Mesenchymal stem cell (in vitro differentiated cells and primary cell): ENCODE results near the gene LAMB3.

Experiments
- DNase-seq: peaks from one replicate; pipeline ENCODE4 v3.0.0-alpha.2; 2013
- H2AFZ ChIP-seq: one replicate; pipeline ENCODE4 v1.6.1; 2013; ENCODE audit warnings: low read depth, mild to moderate bottlenecking, control low read depth, inconsistent platforms, low read length, moderate library complexity
- H2AK5ac ChIP-seq: 2 replicates; pipeline ENCODE4 v1.6.1; 2013; ENCODE audit warnings: low read length, moderate library complexity, mild to moderate bottlenecking, inconsistent platforms; ENCODE audit not compliant: severe bottlenecking
- H2BK120ac ChIP-seq: one replicate; pipeline ENCODE4 v1.6.1; 2013; ENCODE audit warnings: low read depth, mild to moderate bottlenecking, inconsistent platforms, low read length, moderate library complexity
- H2BK12ac ChIP-seq, 2 experiments: one replicate each; pipeline ENCODE4 v1.6.1; 2013; ENCODE audit warnings: inconsistent platforms in 2 of 2, low read length in 2 of 2, mild to moderate bottlenecking in 2 of 2, moderate library complexity in 2 of 2, control low read depth in 1 of 2
- H2BK15ac ChIP-seq: one replicate; pipeline ENCODE4 v1.6.1; 2013; ENCODE audit warnings: mild to moderate bottlenecking, low read depth, inconsistent platforms; ENCODE audit not compliant: poor library complexity, severe bottlenecking
- H2BK5ac ChIP-seq: 2 replicates; pipeline ENCODE4 v1.6.1; 2013; ENCODE audit warnings: low read depth, mild to moderate bottlenecking, low read length, control low read depth, inconsistent platforms; ENCODE audit not compliant: poor library complexity, severe bottlenecking
- H3K14ac ChIP-seq, 2 experiments: one replicate each; pipeline ENCODE4 v1.6.1; 2013; ENCODE audit warnings: inconsistent platforms in 2 of 2, low read length in 2 of 2, control low read depth in 1 of 2, mild to moderate bottlenecking in 1 of 2, moderate library complexity in 1 of 2
- H3K18ac ChIP-seq, 2 experiments: one replicate each; pipeline ENCODE4 v1.6.1; 2013; ENCODE audit warnings: inconsistent platforms in 2 of 2, low read length in 2 of 2, control low read depth in 1 of 2, low read depth in 1 of 2, mild to moderate bottlenecking in 1 of 2
- H3K23ac ChIP-seq, 2 experiments: one replicate each; pipeline ENCODE4 v1.6.1; 2013; ENCODE audit warnings: inconsistent platforms in 2 of 2, low read length in 2 of 2, mild to moderate bottlenecking in 2 of 2, moderate library complexity in 2 of 2, control low read depth in 1 of 2
- H3K27ac ChIP-seq: 2 replicates; pipeline ENCODE4 v1.5.1; 2013; ENCODE audit warnings: mild to moderate bottlenecking, moderate library complexity, low read length, control low read depth, inconsistent platforms; ENCODE audit not compliant: poor library complexity, severe bottlenecking
- H3K27me3 ChIP-seq, 2 experiments: 2 replicates each; pipeline versions ENCODE4 v1.6.1 to v1.7.0; 2013; ENCODE audit warnings: low read length in 2 of 2, mild to moderate bottlenecking in 2 of 2, moderate library complexity in 2 of 2, control low read depth in 1 of 2, inconsistent platforms in 1 of 2; ENCODE audit not compliant: control insufficient read depth in 1 of 2, insufficient read depth in 1 of 2
- H3K36me3 ChIP-seq, 2 experiments: 2 replicates each; pipeline versions ENCODE4 v1.6.1 to v1.7.0; 2013; ENCODE audit warnings: low read length in 2 of 2, control low read depth in 1 of 2, inconsistent platforms in 1 of 2, low read depth in 1 of 2, mild to moderate bottlenecking in 1 of 2; ENCODE audit not compliant: insufficient read depth in 2 of 2, control insufficient read depth in 1 of 2
- H3K4ac ChIP-seq, 2 experiments: one replicate each; pipeline ENCODE4 v1.6.1; 2013; ENCODE audit warnings: inconsistent platforms in 2 of 2, low read length in 2 of 2, mild to moderate bottlenecking in 2 of 2, moderate library complexity in 2 of 2, control low read depth in 1 of 2, low read depth in 1 of 2
- H3K4me1 ChIP-seq: 2 replicates; pipeline ENCODE4 v1.6.1; 2013; ENCODE audit warnings: low read depth, low read length, control low read depth; ENCODE audit not compliant: control insufficient read depth, insufficient read depth
- H3K4me2 ChIP-seq: 2 replicates; pipeline ENCODE4 v1.6.1; 2013; ENCODE audit warnings: low read length, mild to moderate bottlenecking, inconsistent platforms; ENCODE audit not compliant: poor library complexity, severe bottlenecking
- H3K4me3 ChIP-seq, 2 experiments: 2 replicates each; pipeline versions ENCODE4 v1.5.1 to v1.7.0; 2013; ENCODE audit warnings: low read length in 2 of 2, mild to moderate bottlenecking in 2 of 2, control low read depth in 1 of 2, low read depth in 1 of 2; ENCODE audit not compliant: insufficient read depth in 1 of 2
- H3K79me1 ChIP-seq: replicated peaks from 2 replicates; pipeline ENCODE4 v1.6.1; 2013; ENCODE audit warnings: mild to moderate bottlenecking, control low read depth, low read length, inconsistent platforms; ENCODE audit not compliant: poor library complexity, severe bottlenecking
- H3K9ac ChIP-seq: 2 replicates; pipeline ENCODE4 v1.7.0; 2013; ENCODE audit warnings: mild to moderate bottlenecking, low read length, moderate library complexity
- H3K9me3 ChIP-seq: 2 replicates; pipeline ENCODE4 v1.7.0; 2013; ENCODE audit warnings: mild to moderate bottlenecking, low read length; ENCODE audit not compliant: control insufficient read depth
- H4K8ac ChIP-seq: one replicate; pipeline ENCODE4 v1.6.1; 2013; ENCODE audit warnings: inconsistent platforms, mild to moderate bottlenecking, low read length, moderate library complexity
- H4K91ac ChIP-seq: one replicate; pipeline ENCODE4 v1.6.1; 2013; ENCODE audit warnings: mild to moderate bottlenecking, low read length, inconsistent platforms
- WGBS: methylation state at CpG from one replicate; pipeline ENCODE4 v1.1.7; 2013; ENCODE audit warnings: mixed read lengths; 5-methylcytosine and 5-hydroxymethylcytosine counted together

LAMB3 gene

DNA sequence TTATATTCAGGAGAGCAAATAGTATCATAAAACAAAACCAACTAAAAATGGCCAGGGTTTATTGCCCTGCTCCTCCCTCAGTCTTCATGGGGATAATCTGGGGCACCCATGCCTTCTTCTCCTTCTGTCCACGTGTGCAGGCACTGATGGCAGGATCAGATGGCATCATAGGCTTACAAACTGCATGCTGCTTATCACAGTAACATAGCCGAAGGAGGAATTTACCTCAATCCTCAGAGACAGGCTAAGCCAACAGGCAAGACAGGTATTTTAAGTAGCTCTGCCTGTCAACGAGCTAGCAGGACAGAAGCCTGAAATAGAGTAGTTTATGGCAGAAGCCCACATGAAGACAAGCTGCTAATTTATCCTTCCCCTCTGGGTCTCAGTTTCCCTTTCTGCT, 9.4 kb downstream of the LAMB3 start:
- H3K27me3 ChIP-seq, result no peaks in the 10 kb centered on the region
- peak overlapping the region in 1 of 2 experiments; percentile 19 for H3K18ac ChIP-seq
- H2AK5ac ChIP-seq, result no peak overlapping the region
- no peak overlapping the region for H2BK120ac ChIP-seq
- H2AFZ ChIP-seq, result no peak overlapping the region
- H4K91ac ChIP-seq, result no peak overlapping the region
- no peak overlapping the region for H2BK15ac ChIP-seq
- no peak overlapping the region for H2BK5ac ChIP-seq
- no peak overlapping the region for H3K14ac ChIP-seq
- H3K9me3 ChIP-seq, result no peaks in the 10 kb centered on the region
- H3K4ac ChIP-seq, result no peak overlapping the region
- H3K23ac ChIP-seq, result no peak overlapping the region
- no peak overlapping the region for H3K4me2 ChIP-seq
- no peak overlapping the region for H4K8ac ChIP-seq
- no peak overlapping the region for H3K27ac ChIP-seq
- no peaks in the 10 kb centered on the region for H3K36me3 ChIP-seq
- H3K4me3 ChIP-seq, result no peak overlapping the region
- H3K4me1 ChIP-seq, result peaks cover 18% of the 10 kb centered on the region
- H3K9ac ChIP-seq, result no peak overlapping the region
- DNase-seq, result no peak
- H2BK12ac ChIP-seq, result peak overlapping the region; percentile 7 to 71
- 50% methylated on average over 3 of the region's 3 CpGs for WGBS
- peaks cover 4% of the 10 kb centered on the region for H3K79me1 ChIP-seq

DNA sequence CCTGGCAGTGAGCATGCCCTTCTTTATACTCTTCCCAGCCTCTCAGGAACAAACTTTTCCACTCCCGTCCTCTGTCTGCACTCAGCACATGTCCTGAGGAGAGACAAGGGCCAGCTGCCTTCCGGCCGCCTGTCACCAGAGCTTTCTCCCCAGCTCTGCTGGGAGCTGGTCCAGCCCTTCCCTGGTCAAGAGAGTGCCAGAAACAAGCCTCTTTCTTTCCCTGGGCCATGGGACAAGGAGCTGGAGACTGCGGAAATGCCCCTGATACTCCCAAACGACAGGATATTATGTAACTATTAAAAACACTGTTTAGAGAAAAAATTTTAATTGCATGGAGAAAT, 10.4 kb downstream of the LAMB3 start:
- Histone ChIP-seq H3K4me1 (peaks cover 11% of the 10 kb centered on the region), H3K14ac (no peak overlapping the region), H2BK120ac (peak overlapping the region; percentile 12), H2BK5ac (no peak overlapping the region), H3K36me3 (no peaks in the 10 kb centered on the region), H3K27me3 (no peaks in the 10 kb centered on the region), H3K9me3 (no peaks in the 10 kb centered on the region), H3K4me3 (no peak overlapping the region), H3K18ac (peak overlapping the region in 1 of 2 experiments; percentile 34), H3K4me2 (no peak overlapping the region), H3K23ac (no peak overlapping the region), H3K27ac (no peak overlapping the region), H4K8ac (peak overlapping the region; percentile 61), H3K9ac (peak overlapping the region; percentile 46), H2BK12ac (peak overlapping the region; percentile 20 to 58), H2BK15ac (no peak overlapping the region), H4K91ac (peak overlapping the region; percentile 57), H3K4ac (peak overlapping the region; percentile 12 to 76), H2AFZ (no peak overlapping the region), H2AK5ac (no peak overlapping the region), H3K79me1 (peaks cover 2% of the 10 kb centered on the region)
- 16% methylated on average over 3 of the region's 5 CpGs for WGBS
- peak; percentile 73 for DNase-seq

- WGBS, result 90% methylated on average over 3 of the region's 5 CpGs
Measured at GRCh38 chr1:209635850-209636249, 16.4 kb downstream of the LAMB3 start.

GRCh38 chr1:209634005-209634737, 18.1 kb downstream of the LAMB3 start:
- no peak overlapping the region for H3K23ac ChIP-seq
- WGBS, result 93% methylated on average over 20 of the region's 20 CpGs
- H2BK5ac ChIP-seq, result no peak overlapping the region
- no peaks in the 10 kb centered on the region for H3K27me3 ChIP-seq
- no peaks in the 10 kb centered on the region for H3K9me3 ChIP-seq
- no peak overlapping the region for H3K18ac ChIP-seq
- peak overlapping the region in 1 of 2 experiments; percentile 22 for H2BK12ac ChIP-seq
- H3K27ac ChIP-seq, result no peak overlapping the region
- H3K14ac ChIP-seq, result no peak overlapping the region
- no peak overlapping the region for H3K4me3 ChIP-seq
- no peak overlapping the region for H2AFZ ChIP-seq
- no peak overlapping the region for H3K4ac ChIP-seq
- no peak overlapping the region for H2BK15ac ChIP-seq
- no peak overlapping the region for H4K8ac ChIP-seq
- H3K79me1 ChIP-seq, result no peaks in the 10 kb centered on the region
- no peak overlapping the region for H2AK5ac ChIP-seq
- H3K9ac ChIP-seq, result no peak overlapping the region
- H2BK120ac ChIP-seq, result no peak overlapping the region
- DNase-seq, result no peak
- H3K36me3 ChIP-seq, result peaks cover 0 to 3% of the 10 kb centered on the region in 2 experiments
- H4K91ac ChIP-seq, result no peak overlapping the region
- peaks cover 5% of the 10 kb centered on the region for H3K4me1 ChIP-seq
- H3K4me2 ChIP-seq, result no peak overlapping the region

More at GRCh38 chr1:209635850-209636249, 16.4 kb downstream of the LAMB3 start:
- H3K4me1 ChIP-seq, result peaks cover 5% of the 10 kb centered on the region
- H3K27ac ChIP-seq, result no peak overlapping the region
- no peak overlapping the region for H2AK5ac ChIP-seq
- H3K9me3 ChIP-seq, result no peaks in the 10 kb centered on the region
- H3K79me1 ChIP-seq, result no peaks in the 10 kb centered on the region
- no peak overlapping the region for H3K4ac ChIP-seq
- no peak overlapping the region for H3K18ac ChIP-seq
- no peaks in the 10 kb centered on the region for H3K27me3 ChIP-seq
- H2BK120ac ChIP-seq, result no peak overlapping the region
- H2BK15ac ChIP-seq, result no peak overlapping the region
- H2BK5ac ChIP-seq, result no peak overlapping the region
- no peaks in the 10 kb centered on the region for H3K36me3 ChIP-seq
- H2BK12ac ChIP-seq, result no peak overlapping the region
- H3K14ac ChIP-seq, result no peak overlapping the region
- H3K23ac ChIP-seq, result no peak overlapping the region
- H2AFZ ChIP-seq, result no peak overlapping the region
- DNase-seq, result no peak
- no peak overlapping the region for H3K9ac ChIP-seq
- no peak overlapping the region for H3K4me3 ChIP-seq
- H4K91ac ChIP-seq, result no peak overlapping the region
- H4K8ac ChIP-seq, result no peak overlapping the region
- H3K4me2 ChIP-seq, result no peak overlapping the region
